Kidney epithelial cell (primary cell): Measurements from ENCODE around the gene ERC2. TPM values are rescaled to one million over a fixed set of nuclear protein-coding genes. Genes with fewer than 3 reads are reported as not detected.

Source experiments
- DNase-seq: peaks from one replicate; pipeline ENCODE4 v3.0.0-alpha.2; 2010; ENCODE audit warnings: low read depth
- H3K27me3 ChIP-seq: 2 replicates; pipeline ENCODE4 v1.6.0; 2011; ENCODE audit warnings: low read length; ENCODE audit not compliant: control insufficient read depth, insufficient read depth
- H3K36me3 ChIP-seq: 2 replicates; pipeline ENCODE4 v1.5.1; 2011; ENCODE audit warnings: low read length; ENCODE audit not compliant: control insufficient read depth, insufficient read depth
- H3K4me3 ChIP-seq: 2 replicates; pipeline ENCODE4 v1.5.1; 2011; ENCODE audit warnings: low read depth, mild to moderate bottlenecking, control low read depth, low read length
- total RNA-seq: library from RNA; depleted of rRNA; stranded (reverse); fragments of >200 nt; gene quantifications from 2 replicates; pipeline ENCODE4 v1.2.3, GENCODE V29; 2015
- TF ChIP-seq, protein P1 (sequence below): IDR thresholded peaks from 2 replicates; pipeline ENCODE4 v1.5.1; 2011; ENCODE audit warnings: mild to moderate bottlenecking, moderate library complexity, low read length, control low read depth, inconsistent platforms; ENCODE audit not compliant: insufficient read depth, poor library complexity, severe bottlenecking

The ERC2 gene
- total RNA-seq, 1 donor from 2014 or later: 17.0 TPM

DNA sequence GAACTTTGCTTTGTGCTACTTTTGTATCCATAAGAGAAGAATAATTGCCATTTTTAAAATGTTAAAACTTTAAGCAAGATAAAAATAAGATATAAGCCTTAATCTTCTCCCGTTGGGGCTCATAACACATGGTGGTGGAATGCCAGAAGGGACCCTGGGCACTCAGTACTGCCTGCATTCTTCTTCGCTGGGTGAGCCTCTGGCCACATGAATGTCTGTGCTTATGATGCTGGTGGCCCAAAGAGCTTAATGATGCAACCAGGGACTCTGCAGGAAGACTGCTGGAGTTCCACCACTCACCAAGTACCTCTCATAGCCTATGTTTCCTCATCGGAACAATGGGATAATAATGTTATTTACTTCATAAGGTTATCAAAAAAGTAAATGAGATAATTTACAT, 103.6 kb downstream of the ERC2 start:
- Histone ChIP-seq H3K27me3 (no peaks in the 10 kb centered on the region), H3K36me3 (no peaks in the 10 kb centered on the region), H3K4me3 (no peak overlapping the region)
- DNase-seq: no peak
- TF ChIP-seq, protein P1, sequence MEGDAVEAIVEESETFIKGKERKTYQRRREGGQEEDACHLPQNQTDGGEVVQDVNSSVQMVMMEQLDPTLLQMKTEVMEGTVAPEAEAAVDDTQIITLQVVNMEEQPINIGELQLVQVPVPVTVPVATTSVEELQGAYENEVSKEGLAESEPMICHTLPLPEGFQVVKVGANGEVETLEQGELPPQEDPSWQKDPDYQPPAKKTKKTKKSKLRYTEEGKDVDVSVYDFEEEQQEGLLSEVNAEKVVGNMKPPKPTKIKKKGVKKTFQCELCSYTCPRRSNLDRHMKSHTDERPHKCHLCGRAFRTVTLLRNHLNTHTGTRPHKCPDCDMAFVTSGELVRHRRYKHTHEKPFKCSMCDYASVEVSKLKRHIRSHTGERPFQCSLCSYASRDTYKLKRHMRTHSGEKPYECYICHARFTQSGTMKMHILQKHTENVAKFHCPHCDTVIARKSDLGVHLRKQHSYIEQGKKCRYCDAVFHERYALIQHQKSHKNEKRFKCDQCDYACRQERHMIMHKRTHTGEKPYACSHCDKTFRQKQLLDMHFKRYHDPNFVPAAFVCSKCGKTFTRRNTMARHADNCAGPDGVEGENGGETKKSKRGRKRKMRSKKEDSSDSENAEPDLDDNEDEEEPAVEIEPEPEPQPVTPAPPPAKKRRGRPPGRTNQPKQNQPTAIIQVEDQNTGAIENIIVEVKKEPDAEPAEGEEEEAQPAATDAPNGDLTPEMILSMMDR: no peak

DNA sequence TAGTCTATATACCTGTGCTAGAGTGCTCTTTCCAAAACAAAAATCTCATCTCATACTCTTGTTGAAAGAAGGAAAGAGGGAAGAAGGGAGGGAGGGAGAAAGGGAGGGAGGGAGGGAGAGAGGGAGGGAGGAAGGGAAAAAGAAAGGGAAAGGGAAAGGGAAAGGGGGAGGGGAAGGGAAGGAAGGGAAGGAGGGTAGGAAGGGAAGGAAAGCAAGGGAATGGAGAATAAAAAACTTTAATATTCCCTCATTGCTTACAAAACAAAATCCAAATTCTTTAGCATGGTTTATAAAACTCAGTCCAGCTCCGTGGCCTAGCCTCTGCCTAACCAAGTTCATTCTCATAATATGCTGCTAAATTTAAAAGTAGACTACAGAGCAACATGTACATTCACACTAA, 104.5 kb downstream of the ERC2 start:
- DNase-seq: no peak
- Histone ChIP-seq H3K27me3 (no peaks in the 10 kb centered on the region), H3K4me3 (no peak overlapping the region), H3K36me3 (no peaks in the 10 kb centered on the region)
- TF ChIP-seq, protein P1: no peak

DNA sequence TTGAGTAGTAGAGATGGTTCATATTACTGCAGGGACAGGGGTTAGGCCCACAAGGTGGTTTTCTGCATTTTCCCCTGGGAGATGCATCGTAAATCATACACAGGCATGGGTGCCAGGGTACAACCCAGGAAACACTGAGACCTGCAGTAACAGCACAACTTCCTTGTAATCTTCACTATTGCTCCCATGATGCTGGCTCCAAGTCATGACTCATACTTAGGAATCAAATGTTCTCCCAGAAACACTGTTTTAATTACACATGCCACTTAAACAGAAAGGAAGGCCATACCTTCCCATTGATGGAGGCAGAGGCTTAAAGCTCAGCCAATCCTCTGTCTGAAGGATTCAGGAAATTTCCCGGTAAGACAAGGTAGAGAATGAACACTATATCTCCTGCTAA, 106.5 kb downstream of the ERC2 start:
- TF ChIP-seq, protein P1: no peak
- no peak overlapping the region for H3K4me3 ChIP-seq
- H3K27me3 ChIP-seq: no peaks in the 10 kb centered on the region
- no peaks in the 10 kb centered on the region for H3K36me3 ChIP-seq
- DNase-seq: peak; percentile 31

DNA sequence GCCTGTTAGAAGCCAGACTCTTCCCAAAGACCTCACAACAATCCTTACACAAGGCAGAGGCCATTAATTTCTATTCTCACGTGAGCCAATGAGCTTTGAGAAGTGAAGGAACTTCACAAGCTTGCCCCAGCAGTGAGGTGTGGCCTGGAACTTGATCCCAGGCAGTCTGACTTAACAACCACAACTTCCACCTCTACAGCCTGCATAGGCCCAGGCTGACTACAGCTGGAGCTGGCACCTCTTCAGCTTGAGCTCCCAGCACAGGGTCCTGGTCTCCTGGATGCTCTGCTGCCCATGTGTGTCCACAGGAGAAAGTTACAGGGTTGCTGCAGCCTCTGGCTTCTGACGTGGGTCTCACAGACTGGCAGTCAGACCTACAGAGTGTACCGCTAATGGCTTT, 111.0 kb downstream of the ERC2 start:
- peak; percentile 47 for DNase-seq
- Histone ChIP-seq H3K27me3 (no peaks in the 10 kb centered on the region), H3K4me3 (no peak overlapping the region), H3K36me3 (no peaks in the 10 kb centered on the region)
- TF ChIP-seq, protein P1: no peak

DNA sequence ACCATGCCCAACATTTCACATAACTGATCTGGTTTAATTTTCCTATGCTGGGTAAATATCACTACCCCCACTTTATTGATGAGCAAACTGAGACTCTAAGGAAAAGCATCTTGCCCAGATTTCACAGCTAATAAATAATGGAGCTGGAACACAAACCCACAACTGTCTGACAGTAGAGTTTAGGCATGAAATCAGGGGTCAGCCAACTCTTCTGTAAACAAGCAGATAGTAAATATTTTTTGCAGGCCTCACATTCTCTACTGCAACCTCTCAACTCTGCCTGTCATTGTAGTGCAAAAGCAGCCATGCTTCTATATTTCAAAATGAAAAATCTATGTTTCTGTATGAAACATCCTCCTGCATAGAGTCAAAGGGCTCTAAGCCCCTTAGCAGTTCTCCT, 111.5 kb downstream of the ERC2 start:
- no peak for DNase-seq
- TF ChIP-seq, protein P1: no peak

DNA sequence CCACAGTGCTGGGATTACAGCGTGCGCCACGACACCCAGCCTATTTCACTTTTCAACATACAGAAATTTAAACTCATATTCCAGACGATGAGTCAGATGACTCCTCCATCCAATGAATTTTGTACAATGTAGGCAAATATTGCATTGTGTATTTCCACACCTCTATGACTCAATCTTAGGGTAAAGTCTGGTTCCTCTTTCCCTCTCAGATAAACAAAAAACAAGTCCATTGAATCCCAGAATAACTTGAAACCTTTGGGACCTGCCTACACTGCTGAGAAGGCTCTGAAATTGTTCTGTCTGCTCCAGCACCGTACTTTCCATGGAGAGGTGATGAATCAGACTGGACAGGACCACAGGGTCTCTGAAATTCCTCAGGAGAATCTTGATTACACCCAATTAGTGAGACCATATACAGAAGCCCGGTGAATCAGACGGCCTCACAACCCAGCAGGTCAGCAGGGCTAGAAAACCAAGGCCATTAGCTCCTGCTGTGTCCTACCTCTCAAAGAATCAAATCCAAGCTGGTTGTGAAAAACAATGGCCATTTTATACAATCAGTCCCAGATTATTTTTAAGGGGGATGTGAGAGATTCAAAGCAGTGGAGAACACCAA, 112.6 kb downstream of the ERC2 start:
- H3K4me3 ChIP-seq: no peak overlapping the region
- TF ChIP-seq, protein P1: no peak
- no peaks in the 10 kb centered on the region for H3K36me3 ChIP-seq
- no peaks in the 10 kb centered on the region for H3K27me3 ChIP-seq
- no peak for DNase-seq

More for the DNA sequence above, 111.5 kb downstream of the ERC2 start:
- Histone ChIP-seq H3K4me3 (no peak overlapping the region), H3K36me3 (no peaks in the 10 kb centered on the region), H3K27me3 (no peaks in the 10 kb centered on the region)
